Thoracic aorta (tissue), 2 donors: Measurements from ENCODE around the gene DCAF17. TPM values are rescaled to one million over a fixed set of nuclear protein-coding genes. Genes with fewer than 3 reads are reported as not detected.

Source experiments
- ATAC-seq: fragments of 150-250 bp; one replicate; pipeline ENCODE4 v1.8.0; 2017; ENCODE audit warnings: low read depth; ENCODE audit not compliant: insufficient number of reproducible peaks, low FRiP score
- DNase-seq: peaks from one replicate; pipeline ENCODE4 v3.0.0-alpha.2; 2020; ENCODE audit warnings: low spot score
- H3K27ac ChIP-seq, 2 donors: fragments of 200-600 bp; sonication (generic); 1 replicate in 1 of 2; 2 replicates in 1 of 2; pipeline ENCODE4 v1.5.1; 2016; ENCODE audit warnings: mild to moderate bottlenecking in 2 of 2, moderate library complexity in 2 of 2
- H3K27me3 ChIP-seq: fragments of 200-600 bp; sonication (generic); replicated peaks from 2 replicates; pipeline ENCODE4 v1.6.0; 2016; ENCODE audit warnings: mild to moderate bottlenecking; ENCODE audit not compliant: insufficient read depth
- H3K36me3 ChIP-seq: fragments of 200-600 bp; sonication (generic); one replicate; pipeline ENCODE4 v1.5.1; 2016
- H3K4me1 ChIP-seq, 2 donors: fragments of 200-600 bp; sonication (generic); 1 replicate in 1 of 2; 2 replicates in 1 of 2; pipeline versions ENCODE4 v1.5.1 to v1.6.0; 2016; ENCODE audit warnings: low read depth in 2 of 2, mild to moderate bottlenecking in 1 of 2; ENCODE audit not compliant: control insufficient read depth in 1 of 2
- H3K4me3 ChIP-seq: fragments of 200-600 bp; sonication (generic); 2 replicates; pipeline ENCODE4 v1.5.1; 2016; ENCODE audit warnings: mild to moderate bottlenecking
- H3K9me3 ChIP-seq: fragments of 200-600 bp; sonication (generic); 2 replicates; pipeline ENCODE4 v1.5.1; 2016
- total RNA-seq, 2 donors: library from RNA; depleted of rRNA; stranded (reverse); fragments of >200 nt; gene quantifications; one replicate each; pipeline versions ENCODE4 v1.1.0 to v1.2.3, GENCODE V29; 2016
- TF ChIP-seq, protein P1 (sequence below): fragments of 200-600 bp; sonication (generic); IDR thresholded peaks from one replicate; pipeline ENCODE4 v1.5.1; 2019; ENCODE audit warnings: antibody characterized with exemption

DCAF17 gene
- total RNA-seq, 2 donors from 2014 or later = 27.3 to 47.4 TPM

- H3K27ac ChIP-seq = no peak overlapping the region
- peaks cover 4 to 19% of the 10 kb centered on the region in 2 donors for H3K4me1 ChIP-seq
- H3K9me3 ChIP-seq = no peaks in the 10 kb centered on the region
- H3K27me3 ChIP-seq = no peaks in the 10 kb centered on the region
- H3K36me3 ChIP-seq = no peaks in the 10 kb centered on the region
- DNase-seq = no peak
- H3K4me3 ChIP-seq = no peak overlapping the region
- ATAC-seq = no peak
- TF ChIP-seq, protein P1, sequence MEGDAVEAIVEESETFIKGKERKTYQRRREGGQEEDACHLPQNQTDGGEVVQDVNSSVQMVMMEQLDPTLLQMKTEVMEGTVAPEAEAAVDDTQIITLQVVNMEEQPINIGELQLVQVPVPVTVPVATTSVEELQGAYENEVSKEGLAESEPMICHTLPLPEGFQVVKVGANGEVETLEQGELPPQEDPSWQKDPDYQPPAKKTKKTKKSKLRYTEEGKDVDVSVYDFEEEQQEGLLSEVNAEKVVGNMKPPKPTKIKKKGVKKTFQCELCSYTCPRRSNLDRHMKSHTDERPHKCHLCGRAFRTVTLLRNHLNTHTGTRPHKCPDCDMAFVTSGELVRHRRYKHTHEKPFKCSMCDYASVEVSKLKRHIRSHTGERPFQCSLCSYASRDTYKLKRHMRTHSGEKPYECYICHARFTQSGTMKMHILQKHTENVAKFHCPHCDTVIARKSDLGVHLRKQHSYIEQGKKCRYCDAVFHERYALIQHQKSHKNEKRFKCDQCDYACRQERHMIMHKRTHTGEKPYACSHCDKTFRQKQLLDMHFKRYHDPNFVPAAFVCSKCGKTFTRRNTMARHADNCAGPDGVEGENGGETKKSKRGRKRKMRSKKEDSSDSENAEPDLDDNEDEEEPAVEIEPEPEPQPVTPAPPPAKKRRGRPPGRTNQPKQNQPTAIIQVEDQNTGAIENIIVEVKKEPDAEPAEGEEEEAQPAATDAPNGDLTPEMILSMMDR = no peak
Measured at GRCh38 chr2:171431677-171432167, 2.3 kb upstream of the DCAF17 start.

DNA sequence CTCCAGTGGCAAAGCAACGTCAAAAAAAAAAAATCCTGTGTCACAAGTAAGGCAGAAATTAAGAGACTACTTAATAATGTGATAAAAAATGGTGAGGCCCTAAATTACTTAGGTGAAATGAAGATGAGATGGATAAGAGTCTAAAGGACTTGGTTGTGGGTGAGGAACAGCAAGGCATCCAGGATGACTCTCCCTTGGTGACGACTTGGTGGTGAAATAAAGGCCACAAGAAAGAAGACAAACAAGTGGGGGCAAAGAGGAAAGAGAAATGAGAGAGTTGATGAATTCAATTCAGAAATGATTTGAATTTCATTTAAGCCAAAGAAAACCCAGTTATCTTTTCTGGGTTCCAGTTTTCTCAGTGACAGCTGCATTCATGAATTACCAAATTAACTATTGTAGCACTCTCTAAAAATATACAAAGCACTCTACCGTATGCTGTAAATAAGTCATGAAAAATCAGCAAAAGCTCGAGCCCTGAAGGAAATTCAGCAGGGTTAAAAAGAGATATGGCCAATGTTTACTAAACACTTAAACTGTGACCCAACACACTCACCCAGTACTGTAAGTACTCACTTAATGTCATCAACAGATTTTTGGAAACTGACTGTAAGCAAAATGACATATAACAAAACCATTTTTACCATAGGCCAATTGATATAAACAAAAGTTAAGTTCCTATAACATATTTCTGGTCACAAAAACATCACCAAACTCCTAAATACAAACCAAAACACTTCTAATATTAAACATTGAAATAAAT, 1.6 kb upstream of the DCAF17 start:
- no peak for ATAC-seq
- DNase-seq = no peak
- H3K4me3 ChIP-seq = no peak overlapping the region
- H3K27ac ChIP-seq = no peak overlapping the region
- no peaks in the 10 kb centered on the region for H3K27me3 ChIP-seq
- no peaks in the 10 kb centered on the region for H3K9me3 ChIP-seq
- peaks cover 4 to 19% of the 10 kb centered on the region in 2 donors for H3K4me1 ChIP-seq
- TF ChIP-seq, protein P1 = no peak
- no peaks in the 10 kb centered on the region for H3K36me3 ChIP-seq

GRCh38 chr2:171432969-171433762, 860 bp upstream of the DCAF17 start:
- Histone ChIP-seq H3K4me3 (peak overlapping the region; percentile 93), H3K27ac (peak overlapping the region; percentile 62 to 97), H3K9me3 (no peaks in the 10 kb centered on the region), H3K4me1 (peaks cover 4 to 19% of the 10 kb centered on the region in 2 donors), H3K27me3 (no peaks in the 10 kb centered on the region), H3K36me3 (peaks cover 5% of the 10 kb centered on the region)
- TF ChIP-seq, protein P1 = no peak
- DNase-seq (no peak), ATAC-seq (no peak)

GRCh38 chr2:171433763-171434012, 338 bp upstream of the DCAF17 start, which contains the start of gene METTL8:
METTL8 (minus strand) TSS chr2:171433990; CDS start chr2:171392185, 41,805 bp downstream.
- TF ChIP-seq, protein P1 = no peak
- Histone ChIP-seq H3K9me3 (no peaks in the 10 kb centered on the region), H3K4me1 (peaks cover 4 to 19% of the 10 kb centered on the region in 2 donors), H3K27me3 (no peaks in the 10 kb centered on the region), H3K36me3 (peaks cover 5% of the 10 kb centered on the region), H3K27ac (peak within 1 kb of the TSS; percentile 91 to 97), H3K4me3 (peak within 1 kb of the TSS; percentile 93)
- DNase-seq = no peak
- ATAC-seq = no peak

DNA sequence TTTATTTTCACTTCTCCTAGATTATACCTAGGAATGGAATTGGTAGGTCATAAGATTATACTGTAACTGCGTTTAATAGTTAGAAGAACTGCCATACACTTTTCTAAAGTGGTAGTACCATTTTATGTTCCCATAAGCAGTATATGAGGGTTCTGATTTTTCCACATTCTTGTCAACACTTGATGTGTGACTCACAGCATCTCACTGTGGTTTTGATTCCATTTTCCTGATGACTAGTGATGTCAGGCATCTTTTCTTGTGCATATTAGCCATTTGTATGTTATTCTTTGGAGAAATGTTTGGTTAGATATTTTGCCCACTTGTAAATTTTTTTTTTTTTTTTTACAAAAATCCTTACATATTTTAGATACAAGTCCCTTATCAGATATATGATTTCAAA, 2.3 kb downstream of the DCAF17 start:
- H3K9me3 ChIP-seq = no peaks in the 10 kb centered on the region

More for the DNA sequence above, 2.3 kb downstream of the DCAF17 start:
- Histone ChIP-seq H3K4me1 (peaks cover 4 to 19% of the 10 kb centered on the region in 2 donors), H3K36me3 (peaks cover 8% of the 10 kb centered on the region), H3K4me3 (no peak overlapping the region), H3K27ac (no peak overlapping the region), H3K27me3 (no peaks in the 10 kb centered on the region)
- TF ChIP-seq, protein P1 = no peak
- no peak for DNase-seq
- ATAC-seq = no peak
